Measurements from ENCODE around the gene DENND5A.

DNA sequence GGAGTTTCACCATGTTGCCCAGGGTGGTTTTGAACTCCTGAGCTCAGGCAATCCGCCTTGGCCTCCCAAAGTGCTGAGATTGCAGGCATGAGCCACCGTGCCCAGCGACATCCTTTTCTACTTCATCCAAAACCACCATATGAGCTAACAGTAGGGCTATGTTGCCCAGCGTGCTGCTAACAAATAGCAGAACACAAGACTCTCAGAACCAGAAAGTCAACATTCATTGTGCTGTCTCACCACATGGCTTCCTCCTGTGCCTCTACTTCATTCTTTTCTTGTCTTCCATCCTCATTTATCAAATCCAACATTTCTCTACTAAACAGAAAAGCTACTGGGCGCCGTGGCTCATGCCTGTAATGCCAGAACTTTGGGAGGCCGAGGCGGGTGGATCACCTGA lies 12.0 kb upstream of the DENND5A start:
- TF ChIP-seq GATA2 (IDR thresholded peaks at IDR 0.05; ENCODE audit: low read depth, low read length) (no peak), GATA3 (IDR thresholded peaks at IDR 0.05; ENCODE audit: low read depth, low read length) (no peak)
